K562 (cell line): ENCODE data around the gene NAIF1.

Experiments used
- ATF1 ChIP-seq, 2 experiments: fragments of 450-650 bp in 1 of 2; IDR thresholded peaks; 2 replicates each; pipeline ENCODE4 v1.6.1; 2016; ENCODE audit warnings: missing compliant biosample characterization in 1 of 2, missing genetic modification characterization in 1 of 2
- CREM ChIP-seq: IDR thresholded peaks from 2 replicates; pipeline ENCODE4 v1.6.1; 2014; ENCODE audit warnings: antibody characterized with exemption, low read depth
- EP300 ChIP-seq: IDR thresholded peaks from 2 replicates; pipeline ENCODE4 v1.6.1; 2012; ENCODE audit warnings: low read length, improper control_type of control experiment
- MED1 ChIP-seq: sonication (generic); formaldehyde crosslinking; IDR thresholded peaks from 2 replicates; pipeline ENCODE4 v1.8.1; 2023; ENCODE audit warnings: missing genetic modification reagents, borderline replicate concordance
- MXI1 ChIP-seq: IDR thresholded peaks from 2 replicates; pipeline ENCODE4 v1.6.1; 2011; ENCODE audit warnings: low read depth, mild to moderate bottlenecking, improper control_type of control experiment, low read length
- NFXL1 ChIP-seq: fragments of 450-650 bp; formaldehyde crosslinking; IDR thresholded peaks from 2 replicates; pipeline ENCODE4 v1.4.0; 2021; ENCODE audit warnings: mild to moderate bottlenecking
- NR2C1 ChIP-seq, 2 experiments: fragments of 450-650 bp; IDR thresholded peaks; 2 replicates each; pipeline ENCODE4 v1.6.1; 2017; ENCODE audit warnings: mild to moderate bottlenecking in 2 of 2, antibody characterized with exemption in 1 of 2, inconsistent platforms in 1 of 2, missing compliant biosample characterization in 1 of 2, missing genetic modification characterization in 1 of 2
- SMC3 ChIP-seq: conservative IDR thresholded peaks from 2 replicates; pipeline ENCODE4 v1.6.1; 2011; ENCODE audit warnings: low read depth, low read length, improper control_type of control experiment; ENCODE audit not compliant: insufficient read depth
- TGIF2 ChIP-seq: sonication (generic); formaldehyde crosslinking; IDR thresholded peaks from 2 replicates; pipeline ENCODE4 v1.8.1; 2022; ENCODE audit warnings: mild to moderate bottlenecking, missing genetic modification reagents, moderate library complexity
- ZBTB1 ChIP-seq: sonication (generic); formaldehyde crosslinking; IDR thresholded peaks from 2 replicates; pipeline ENCODE4 v1.8.1; 2023; ENCODE audit warnings: missing genetic modification reagents, low read depth, mild to moderate bottlenecking, borderline replicate concordance
- ZNF274 ChIP-seq: IDR thresholded peaks from 2 replicates; pipeline ENCODE4 v1.6.1; 2011; ENCODE audit warnings: low read depth, mild to moderate bottlenecking, low read length, moderate library complexity, borderline replicate concordance
- TF ChIP-seq, protein P1 (sequence below), 2 experiments: fragments of 450-650 bp; formaldehyde crosslinking in 1 of 2; IDR thresholded peaks; 2 replicates each; pipeline versions ENCODE4 v1.4.0 to v1.6.1; 2014 to 2020; ENCODE audit warnings: mild to moderate bottlenecking in 2 of 2, borderline replicate concordance in 1 of 2, low read depth in 1 of 2
- TF ChIP-seq, protein P2 (sequence below), 3 experiments: IDR thresholded peaks in 2 of 3; conservative IDR thresholded peaks in 1 of 3; 2 replicates each; pipeline ENCODE4 v1.5.1; 2011 to 2012; ENCODE audit warnings: low read length in 3 of 3, mild to moderate bottlenecking in 3 of 3, control low read depth in 2 of 3, improper control_type of control experiment in 1 of 3, inconsistent platforms in 1 of 3, low read depth in 1 of 3, mixed read lengths in 1 of 3, moderate library complexity in 1 of 3; ENCODE audit not compliant: insufficient read depth in 2 of 3

DNA sequence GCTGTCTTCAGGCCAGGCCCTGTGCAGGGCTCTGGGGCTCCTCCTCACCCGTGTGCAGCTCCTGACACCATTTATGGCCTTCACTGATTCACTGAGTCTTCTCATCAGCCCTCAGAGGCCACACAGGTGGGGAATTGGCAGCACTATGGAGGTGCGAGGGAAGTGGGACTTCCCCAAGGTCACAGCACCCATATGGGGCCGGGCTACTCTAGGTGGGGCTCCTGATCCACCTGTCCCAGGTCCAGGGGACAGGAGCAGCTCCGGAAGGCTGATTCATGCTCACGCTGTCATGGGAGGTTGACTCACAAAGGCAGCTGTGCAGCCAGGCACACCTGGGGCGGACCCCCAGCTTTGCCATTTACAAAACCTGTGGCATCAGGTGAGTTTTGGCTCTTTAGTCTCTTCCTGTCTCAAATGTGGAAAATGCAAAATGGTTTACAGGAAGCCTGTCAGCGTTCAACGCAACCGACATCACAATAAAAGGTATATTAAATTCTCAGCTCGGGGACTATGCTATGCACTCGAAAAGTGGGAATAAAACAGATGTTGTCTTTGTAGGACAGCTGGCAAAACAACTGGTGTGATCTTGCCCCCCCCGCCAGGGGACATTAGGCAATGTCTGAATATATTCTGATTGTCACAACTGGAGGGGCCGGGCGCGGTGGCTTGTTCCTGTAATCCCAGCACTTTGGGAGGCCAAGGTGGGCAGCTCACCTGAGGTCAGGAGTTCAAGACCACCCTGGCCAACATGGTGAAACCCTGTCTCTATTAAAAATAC is 15.0 kb downstream of the NAIF1 start:
- TF ChIP-seq ZNF274 = no peak
- TF ChIP-seq MXI1 = no peak
- no peak for TF ChIP-seq EP300
- TF ChIP-seq ZBTB1 (CRISPR knock-in tag) = no peak
- TF ChIP-seq, protein P1, sequence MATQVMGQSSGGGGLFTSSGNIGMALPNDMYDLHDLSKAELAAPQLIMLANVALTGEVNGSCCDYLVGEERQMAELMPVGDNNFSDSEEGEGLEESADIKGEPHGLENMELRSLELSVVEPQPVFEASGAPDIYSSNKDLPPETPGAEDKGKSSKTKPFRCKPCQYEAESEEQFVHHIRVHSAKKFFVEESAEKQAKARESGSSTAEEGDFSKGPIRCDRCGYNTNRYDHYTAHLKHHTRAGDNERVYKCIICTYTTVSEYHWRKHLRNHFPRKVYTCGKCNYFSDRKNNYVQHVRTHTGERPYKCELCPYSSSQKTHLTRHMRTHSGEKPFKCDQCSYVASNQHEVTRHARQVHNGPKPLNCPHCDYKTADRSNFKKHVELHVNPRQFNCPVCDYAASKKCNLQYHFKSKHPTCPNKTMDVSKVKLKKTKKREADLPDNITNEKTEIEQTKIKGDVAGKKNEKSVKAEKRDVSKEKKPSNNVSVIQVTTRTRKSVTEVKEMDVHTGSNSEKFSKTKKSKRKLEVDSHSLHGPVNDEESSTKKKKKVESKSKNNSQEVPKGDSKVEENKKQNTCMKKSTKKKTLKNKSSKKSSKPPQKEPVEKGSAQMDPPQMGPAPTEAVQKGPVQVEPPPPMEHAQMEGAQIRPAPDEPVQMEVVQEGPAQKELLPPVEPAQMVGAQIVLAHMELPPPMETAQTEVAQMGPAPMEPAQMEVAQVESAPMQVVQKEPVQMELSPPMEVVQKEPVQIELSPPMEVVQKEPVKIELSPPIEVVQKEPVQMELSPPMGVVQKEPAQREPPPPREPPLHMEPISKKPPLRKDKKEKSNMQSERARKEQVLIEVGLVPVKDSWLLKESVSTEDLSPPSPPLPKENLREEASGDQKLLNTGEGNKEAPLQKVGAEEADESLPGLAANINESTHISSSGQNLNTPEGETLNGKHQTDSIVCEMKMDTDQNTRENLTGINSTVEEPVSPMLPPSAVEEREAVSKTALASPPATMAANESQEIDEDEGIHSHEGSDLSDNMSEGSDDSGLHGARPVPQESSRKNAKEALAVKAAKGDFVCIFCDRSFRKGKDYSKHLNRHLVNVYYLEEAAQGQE (IDR thresholded peaks at IDR 0.05; ENCODE audit: borderline replicate concordance) = no peak
- TF ChIP-seq, protein P1 (CRISPR knock-in tag; IDR thresholded peaks at IDR 0.05; ENCODE audit: low read depth) = no peak
- TF ChIP-seq, protein P2, sequence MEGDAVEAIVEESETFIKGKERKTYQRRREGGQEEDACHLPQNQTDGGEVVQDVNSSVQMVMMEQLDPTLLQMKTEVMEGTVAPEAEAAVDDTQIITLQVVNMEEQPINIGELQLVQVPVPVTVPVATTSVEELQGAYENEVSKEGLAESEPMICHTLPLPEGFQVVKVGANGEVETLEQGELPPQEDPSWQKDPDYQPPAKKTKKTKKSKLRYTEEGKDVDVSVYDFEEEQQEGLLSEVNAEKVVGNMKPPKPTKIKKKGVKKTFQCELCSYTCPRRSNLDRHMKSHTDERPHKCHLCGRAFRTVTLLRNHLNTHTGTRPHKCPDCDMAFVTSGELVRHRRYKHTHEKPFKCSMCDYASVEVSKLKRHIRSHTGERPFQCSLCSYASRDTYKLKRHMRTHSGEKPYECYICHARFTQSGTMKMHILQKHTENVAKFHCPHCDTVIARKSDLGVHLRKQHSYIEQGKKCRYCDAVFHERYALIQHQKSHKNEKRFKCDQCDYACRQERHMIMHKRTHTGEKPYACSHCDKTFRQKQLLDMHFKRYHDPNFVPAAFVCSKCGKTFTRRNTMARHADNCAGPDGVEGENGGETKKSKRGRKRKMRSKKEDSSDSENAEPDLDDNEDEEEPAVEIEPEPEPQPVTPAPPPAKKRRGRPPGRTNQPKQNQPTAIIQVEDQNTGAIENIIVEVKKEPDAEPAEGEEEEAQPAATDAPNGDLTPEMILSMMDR (IDR thresholded peaks at IDR 0.05 in 2 of 3, conservative IDR thresholded peaks at IDR 0.05 in 1 of 3; ENCODE audit: insufficient read depth in 2 of 3, low read depth in 1 of 3, low read length in 3 of 3) = no peak
- no peak for TF ChIP-seq NFXL1 (CRISPR knock-in tag)
- TF ChIP-seq CREM = no peak
- TF ChIP-seq TGIF2 (CRISPR knock-in tag) = no peak
- TF ChIP-seq NR2C1 (IDR thresholded peaks at IDR 0.05) = no peak
- no peak for TF ChIP-seq NR2C1 (tag; IDR thresholded peaks at IDR 0.05)
- TF ChIP-seq MED1 (CRISPR knock-in tag) = no peak
- TF ChIP-seq ATF1 (CRISPR knock-in tag; IDR thresholded peaks at IDR 0.05) = no peak
- TF ChIP-seq ATF1 (tag; IDR thresholded peaks at IDR 0.05) = no peak
- TF ChIP-seq SMC3 = no peak
